HUES48 (cell line): Measurements from ENCODE around the gene HES2.
"Not testable (repeated sequence)": the region's sequence is repeated elsewhere in the genome, so short reads cannot be mapped to it uniquely, and the experiment has no call there.

ENCODE experiments used
- H3K27ac ChIP-seq: one replicate; pipeline ENCODE4 v1.7.0; 2013; ENCODE audit warnings: low read depth, low read length, inconsistent platforms
- H3K27me3 ChIP-seq: 2 replicates; pipeline ENCODE4 v1.6.1; 2013; ENCODE audit warnings: mild to moderate bottlenecking, low read length; ENCODE audit not compliant: control insufficient read depth, insufficient read depth
- H3K36me3 ChIP-seq: 2 replicates; pipeline ENCODE4 v1.6.1; 2013; ENCODE audit warnings: low read length; ENCODE audit not compliant: control insufficient read depth, insufficient read depth
- H3K4me1 ChIP-seq: 2 replicates; pipeline ENCODE4 v1.6.1; 2013; ENCODE audit warnings: mild to moderate bottlenecking, low read length; ENCODE audit not compliant: control insufficient read depth, insufficient read depth
- H3K4me3 ChIP-seq: 2 replicates; pipeline ENCODE4 v1.5.1; 2013; ENCODE audit warnings: mild to moderate bottlenecking, low read depth, low read length
- H3K9ac ChIP-seq: 2 replicates; pipeline ENCODE4 v1.6.1; 2013; ENCODE audit warnings: mild to moderate bottlenecking, low read depth, low read length, moderate library complexity
- H3K9me3 ChIP-seq: 2 replicates; pipeline ENCODE4 v1.6.1; 2013; ENCODE audit warnings: low read length; ENCODE audit not compliant: control insufficient read depth, insufficient read depth

The HES2 gene

DNA sequence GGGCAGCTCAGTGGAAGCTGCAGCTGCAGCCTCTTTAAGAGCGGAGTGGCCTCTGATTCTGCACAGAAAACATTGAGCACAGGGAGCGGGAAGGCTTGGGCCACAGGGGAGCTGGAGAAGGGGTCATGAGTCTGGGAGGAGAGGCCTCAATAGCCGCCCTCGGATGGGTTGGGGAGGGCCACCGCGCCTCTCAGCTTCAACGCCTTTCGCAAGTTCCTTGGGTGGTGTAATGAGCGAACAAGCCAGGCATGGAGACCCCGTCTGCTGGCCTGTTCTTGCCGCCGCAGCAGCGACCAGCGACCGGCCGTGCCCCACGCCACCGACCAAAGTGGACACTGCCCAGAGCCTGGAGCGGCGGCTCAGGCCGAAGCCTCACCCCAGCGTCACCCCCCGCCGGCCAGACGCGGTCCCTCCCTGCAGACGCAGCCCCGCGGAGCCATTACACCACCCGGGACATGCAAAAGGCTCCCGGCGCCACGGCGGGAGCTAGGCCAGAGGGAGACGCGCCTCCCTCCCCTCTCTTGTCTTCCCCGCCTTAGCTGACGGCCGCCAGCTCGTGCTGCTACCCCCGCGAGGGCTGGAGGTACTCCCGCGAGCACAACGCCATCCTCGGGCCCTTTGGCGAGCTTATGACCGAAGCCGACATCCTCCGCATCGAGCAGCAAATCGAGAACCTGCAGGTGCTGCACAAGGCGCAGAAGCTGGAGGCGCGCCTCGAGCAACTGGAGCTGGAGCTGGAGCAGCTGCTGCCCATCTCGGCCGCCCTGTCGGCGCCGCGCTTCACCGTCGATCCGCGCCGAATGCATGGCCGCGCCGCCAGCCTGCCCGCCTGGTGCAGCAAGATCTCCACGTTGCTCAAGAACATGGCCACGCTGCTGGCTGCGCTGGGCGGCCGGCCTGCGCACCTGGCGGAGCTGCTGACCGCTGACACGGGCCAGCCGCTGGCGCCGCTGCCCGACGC is 34.5 kb upstream of the HES2 start:
- H3K9ac ChIP-seq, H3K27ac ChIP-seq, H3K36me3 ChIP-seq, H3K4me1 ChIP-seq, H3K9me3 ChIP-seq: not testable (repeated sequence)
- H3K4me3 ChIP-seq = peak overlapping the region; percentile 36; the same call in 1 of the 2 replicates
- H3K27me3 ChIP-seq = peaks cover 38% of the 10 kb centered on the region

GRCh38 chr1:6450943-6451373 is 31.2 kb upstream of the HES2 start:
- peaks cover 12% of the 10 kb centered on the region for H3K4me1 ChIP-seq
- no peaks in the 10 kb centered on the region for H3K36me3 ChIP-seq
- no peak overlapping the region for H3K4me3 ChIP-seq
- no peak overlapping the region for H3K27ac ChIP-seq
- H3K27me3 ChIP-seq = peaks cover 37% of the 10 kb centered on the region
- no peak overlapping the region for H3K9ac ChIP-seq
- H3K9me3 ChIP-seq = no peaks in the 10 kb centered on the region

DNA sequence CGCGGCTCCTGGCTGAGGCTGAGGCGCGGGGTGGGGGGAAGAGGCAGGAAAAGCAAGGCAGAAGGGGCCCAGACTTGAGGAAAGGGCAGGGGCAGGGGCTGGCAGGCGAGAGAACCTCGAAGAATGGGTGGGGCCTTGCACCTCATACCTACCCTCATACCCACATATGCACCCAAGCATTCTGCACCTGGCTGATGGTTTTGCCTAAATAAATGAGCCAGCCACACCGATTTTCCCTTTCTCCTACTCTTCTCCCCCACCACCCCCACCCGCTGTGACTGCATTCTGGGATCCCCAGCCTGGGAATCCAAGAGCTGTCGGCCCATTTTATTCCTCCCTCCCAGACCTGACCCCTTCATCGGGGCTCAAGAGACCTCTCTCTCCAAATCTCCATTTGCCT is 30.8 kb upstream of the HES2 start:
- not testable (repeated sequence) for H3K27ac ChIP-seq, H3K4me3 ChIP-seq, H3K36me3 ChIP-seq, H3K9me3 ChIP-seq, H3K9ac ChIP-seq
- H3K27me3 ChIP-seq = peaks cover 33% of the 10 kb centered on the region
- peaks cover 12% of the 10 kb centered on the region for H3K4me1 ChIP-seq

GRCh38 chr1:6450005-6450450 is 30.3 kb upstream of the HES2 start:
- H3K27ac ChIP-seq = no peak overlapping the region
- no peak overlapping the region for H3K9ac ChIP-seq
- H3K27me3 ChIP-seq = peaks cover 29% of the 10 kb centered on the region
- H3K36me3 ChIP-seq = no peaks in the 10 kb centered on the region
- H3K4me1 ChIP-seq = peaks cover 12% of the 10 kb centered on the region
- no peak overlapping the region for H3K4me3 ChIP-seq
- no peaks in the 10 kb centered on the region for H3K9me3 ChIP-seq

- H3K27me3 ChIP-seq = peaks cover 19% of the 10 kb centered on the region
- peak overlapping the region; percentile 66; the same call in 1 of the 2 replicates for H3K4me3 ChIP-seq
- H3K4me1 ChIP-seq = peaks cover 12% of the 10 kb centered on the region
- H3K9ac ChIP-seq = no peak overlapping the region
- no peaks in the 10 kb centered on the region for H3K9me3 ChIP-seq
- no peak overlapping the region for H3K27ac ChIP-seq
- H3K36me3 ChIP-seq = no peaks in the 10 kb centered on the region
These were observed 29.3 kb upstream of the HES2 start for GRCh38 chr1:6448749-6449631.

DNA sequence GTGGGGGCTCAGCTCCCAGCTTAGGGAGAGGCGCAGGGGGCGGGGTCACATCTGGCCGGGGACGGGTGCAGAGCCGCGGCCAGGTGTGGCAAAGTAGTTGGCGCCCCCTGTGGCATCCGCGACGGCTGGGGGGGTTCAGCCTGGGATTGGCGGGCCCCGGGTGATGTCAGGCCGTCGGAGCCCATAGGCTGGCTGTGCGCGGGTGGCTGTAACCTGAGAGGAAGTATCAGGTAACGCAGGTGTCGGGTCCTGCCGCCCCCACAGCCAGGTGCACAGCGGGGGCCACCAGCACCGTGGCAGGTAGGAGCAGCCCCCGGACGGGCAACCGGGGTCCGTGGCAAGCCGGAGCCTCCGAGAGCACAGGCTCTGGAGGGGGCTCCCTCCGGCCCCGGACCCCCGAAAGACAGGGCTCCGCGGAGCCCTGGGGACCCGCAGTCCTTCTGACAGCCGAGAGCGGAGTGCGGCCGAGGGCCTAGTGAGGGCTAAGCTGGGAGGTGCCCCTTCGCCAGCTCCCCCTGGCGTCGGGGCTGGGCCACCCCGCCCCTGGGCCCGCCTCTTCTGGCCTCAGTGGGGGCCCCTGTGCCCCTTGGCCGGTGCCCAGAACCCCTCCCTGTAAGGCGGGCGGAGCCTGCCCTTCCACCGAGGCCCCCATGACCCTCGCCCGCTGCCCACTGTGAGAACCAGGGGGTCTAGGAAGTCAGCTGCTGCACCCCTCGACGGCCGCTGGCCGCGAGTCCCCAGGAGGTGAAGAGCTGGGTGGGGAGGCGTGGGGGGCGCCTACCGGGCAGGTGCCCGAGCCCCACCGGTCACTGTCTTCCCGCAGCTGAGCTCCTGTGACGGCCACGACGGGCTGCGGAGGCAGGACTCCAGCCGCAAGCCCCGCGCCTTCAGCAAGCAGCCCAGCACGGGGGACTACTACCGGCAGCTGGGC is 28.4 kb upstream of the HES2 start:
- peak overlapping the region; percentile 66 for H3K4me3 ChIP-seq
- H3K9me3 ChIP-seq = no peaks in the 10 kb centered on the region
- H3K27ac ChIP-seq = no peak overlapping the region
- H3K36me3 ChIP-seq = no peaks in the 10 kb centered on the region
- H3K27me3 ChIP-seq = peaks cover 10% of the 10 kb centered on the region
- H3K9ac ChIP-seq = no peak overlapping the region
- H3K4me1 ChIP-seq = peaks cover 12% of the 10 kb centered on the region

DNA sequence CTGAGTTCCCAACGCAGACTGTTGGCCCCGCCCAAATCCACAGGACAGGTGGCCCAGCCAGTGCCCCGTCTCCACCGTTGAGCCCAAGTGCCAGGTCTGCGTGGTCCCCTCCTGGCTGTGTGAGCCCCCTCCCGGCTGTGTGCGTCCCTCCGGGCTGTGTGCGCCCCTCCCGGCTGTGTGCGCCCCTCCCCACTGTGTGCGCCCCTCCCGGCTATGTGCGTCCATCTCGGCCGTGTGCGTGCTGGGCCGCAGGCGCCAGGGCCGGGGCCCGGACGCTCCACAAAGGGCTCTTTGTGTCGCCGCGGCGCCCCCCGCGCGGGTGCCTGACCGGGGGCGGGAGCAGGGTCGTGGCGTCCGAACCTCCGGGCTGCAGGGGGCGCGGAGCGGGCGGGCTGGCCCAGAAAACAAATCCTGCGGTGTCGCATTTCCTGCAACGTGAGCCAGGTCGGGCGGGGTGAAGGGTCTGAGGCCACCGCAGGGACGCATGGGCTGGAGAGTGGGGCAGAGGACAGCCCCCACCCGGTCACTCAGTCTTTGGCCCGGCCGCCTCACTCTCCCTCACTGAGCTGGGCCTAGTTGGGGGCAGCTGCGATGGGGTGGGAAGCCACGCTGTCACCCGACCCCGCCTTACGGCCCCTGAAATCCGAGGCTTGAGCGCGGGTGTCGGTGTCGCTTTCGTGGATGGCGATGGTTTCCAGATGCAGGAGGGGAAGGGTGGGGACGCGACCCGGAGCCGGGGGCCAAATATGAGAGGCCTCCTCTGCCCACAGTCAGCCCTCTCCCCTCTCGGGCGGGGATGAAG is 27.5 kb upstream of the HES2 start:
- H3K4me3 ChIP-seq = peak overlapping the region; percentile 66
- no peaks in the 10 kb centered on the region for H3K36me3 ChIP-seq
- H3K27me3 ChIP-seq = peaks cover 10% of the 10 kb centered on the region
- H3K9ac ChIP-seq = peak overlapping the region; percentile 44; the same call in 1 of the 2 replicates
- peaks cover 12% of the 10 kb centered on the region for H3K4me1 ChIP-seq
- H3K9me3 ChIP-seq = no peaks in the 10 kb centered on the region
- H3K27ac ChIP-seq = no peak overlapping the region

DNA sequence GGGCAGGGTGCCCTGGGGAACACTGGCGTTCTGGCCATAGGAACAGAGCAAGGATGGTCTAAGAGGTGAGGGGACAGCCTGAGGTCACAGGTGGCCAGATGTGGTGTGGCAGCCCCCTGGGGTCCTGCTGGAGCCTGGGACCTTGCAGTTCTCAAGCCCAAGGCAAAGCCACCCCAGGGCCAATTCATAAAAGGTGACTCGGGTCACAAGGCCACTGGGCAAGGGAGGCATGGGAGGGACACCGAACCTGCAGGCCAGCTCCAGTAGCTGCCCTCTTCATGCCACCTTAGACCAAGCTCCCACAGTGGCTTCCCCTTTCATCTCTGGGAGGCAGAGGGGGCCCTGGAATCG is 26.9 kb upstream of the HES2 start:
- Histone ChIP-seq H3K9me3 (no peaks in the 10 kb centered on the region), H3K27ac (no peak overlapping the region), H3K4me3 (peak overlapping the region; percentile 66), H3K36me3 (no peaks in the 10 kb centered on the region), H3K4me1 (peaks cover 12% of the 10 kb centered on the region), H3K9ac (peak overlapping the region; percentile 44; the same call in 1 of the 2 replicates), H3K27me3 (peaks cover 14% of the 10 kb centered on the region)

- not testable (repeated sequence) for H3K27ac ChIP-seq, H3K9ac ChIP-seq, H3K9me3 ChIP-seq, H3K4me3 ChIP-seq, H3K36me3 ChIP-seq
- Histone ChIP-seq H3K4me1 (peaks cover 12% of the 10 kb centered on the region), H3K27me3 (peaks cover 21% of the 10 kb centered on the region)
These were observed 26.2 kb upstream of the HES2 start for GRCh38 chr1:6445929-6446328.
